ENCODE data around the gene UGT1A4. TPM values are rescaled to one million over a fixed set of nuclear protein-coding genes. Genes with fewer than 3 reads are reported as not detected.

UGT1A4 gene
- total RNA-seq, 1 experiment from 2014 or later = not detected

GRCh38 chr2:233702238-233702637 is 16.3 kb upstream of the UGT1A4 start:
- DNase-seq = no peak
- Histone ChIP-seq H3K9me3 (ENCODE audit: control insufficient read depth, low read depth, low read length) (no peaks in the 10 kb centered on the region), H2AFZ (ENCODE audit: low read length) (no peak overlapping the region), H2BK15ac (ENCODE audit: low read depth, low read length) (no peak overlapping the region), H3K18ac (ENCODE audit: insufficient read length, low read depth, low read length) (no peak overlapping the region), H3K23me2 (ENCODE audit: insufficient read length, low read depth, low read length, poor library complexity, severe bottlenecking) (peaks cover 5% of the 10 kb centered on the region), H4K8ac (replicated peaks; ENCODE audit: insufficient read length, low read depth, low read length) (no peak overlapping the region), H3K9ac (ENCODE audit: extremely low read depth, insufficient read length, low read length) (no peak overlapping the region), H4K91ac (ENCODE audit: insufficient read length, low read depth, low read length) (no peak overlapping the region), H2BK12ac (ENCODE audit: insufficient read length, low read depth, low read length) (no peak overlapping the region), H3K14ac (ENCODE audit: insufficient read depth, low read length) (no peak overlapping the region), H3K4me2 (ENCODE audit: insufficient read depth, insufficient read length, low read length) (no peak overlapping the region), H2BK5ac (ENCODE audit: insufficient read length, low read length) (no peak overlapping the region), H3K79me2 (ENCODE audit: insufficient read depth, low read length) (no peaks in the 10 kb centered on the region), H3K4ac (ENCODE audit: low read depth, low read length) (no peak overlapping the region), H3K27ac (ENCODE audit: insufficient read length, low read depth, low read length) (no peak overlapping the region), H3K4me1 (ENCODE audit: insufficient read depth, low read length) (no peaks in the 10 kb centered on the region), H3K23ac (ENCODE audit: insufficient read length, low read depth, low read length) (no peak overlapping the region), H3K56ac (ENCODE audit: insufficient read length, low read depth, low read length) (no peak overlapping the region), H4K5ac (ENCODE audit: insufficient read length, low read depth, low read length) (no peak overlapping the region), H4K20me1 (ENCODE audit: control insufficient read depth, insufficient read depth, insufficient read length) (no peaks in the 10 kb centered on the region), H2BK20ac (ENCODE audit: low read depth, low read length, poor library complexity, severe bottlenecking) (no peak overlapping the region), H2AK5ac (ENCODE audit: insufficient read length, low read length) (no peak overlapping the region), H3T11ph (ENCODE audit: low read length) (no peak overlapping the region), H3K27me3 (ENCODE audit: insufficient read depth, low read length) (no peaks in the 10 kb centered on the region), H2BK120ac (ENCODE audit: low read depth, low read length, poor library complexity, severe bottlenecking) (no peak overlapping the region), H3K79me1 (ENCODE audit: insufficient read depth, low read depth, low read length, poor library complexity, severe bottlenecking) (no peaks in the 10 kb centered on the region)
- WGBS (ENCODE audit: extremely low coverage, insufficient read length, low lambda C conversion rate) = no CpG with 5 or more reads among the region's 3 CpGs
- Mint-ChIP-seq H3K4me3 (no peak overlapping the region), H3K27ac (no peak overlapping the region), H3K27me3 (ENCODE audit: low read depth) (no peaks in the 10 kb centered on the region), H3K9me3 (peaks cover 4 to 7% of the 10 kb centered on the region in 2 experiments; a peak in 3 of 5 replicates), H3K4me1 (peaks cover 14 to 20% of the 10 kb centered on the region in 2 experiments), H3K36me3 (ENCODE audit: insufficient read depth in 1 of 3, low read depth in 3 of 3) (peaks cover 0 to 10% (median 1%) of the 10 kb centered on the region in 3 experiments; a peak in 3 of 7 replicates)
- no peak for TF ChIP-seq CTCF (conservative IDR thresholded peaks at IDR 0.05)
